Middle frontal gyrus (tissue), 1 donor: ENCODE measurements around the gene TPD52L2.
"Not testable (repeated sequence)": the region's sequence is repeated elsewhere in the genome, so short reads cannot be mapped to it uniquely, and the experiment has no call there.

Experiments
- DNase-seq: peaks from one replicate; pipeline ENCODE4 v3.0.0-alpha.2; 2015; ENCODE audit warnings: low spot score; ENCODE audit errors: extremely low spot score

Gene TPD52L2

GRCh38 chr20:63895202-63895951 lies 30.3 kb downstream of the TPD52L2 start:
- no peak for DNase-seq

GRCh38 chr20:63895952-63896263 lies 30.8 kb downstream of the TPD52L2 start:
- DNase-seq: no peak

GRCh38 chr20:63896264-63897105 lies 31.4 kb downstream of the TPD52L2 start:
- DNase-seq: no peak

- DNase-seq: no peak
Measured at GRCh38 chr20:63897978-63898561, 33.0 kb downstream of the TPD52L2 start.

GRCh38 chr20:63898882-63899558 lies 34.0 kb downstream of the TPD52L2 start:
- DNase-seq: no peak

GRCh38 chr20:63900413-63900812 lies 35.3 kb downstream of the TPD52L2 start:
- no peak for DNase-seq

GRCh38 chr20:63903796-63904561 lies 38.9 kb downstream of the TPD52L2 start:
- no peak for DNase-seq

GRCh38 chr20:63908008-63908682 lies 43.1 kb downstream of the TPD52L2 start:
- DNase-seq: no peak

GRCh38 chr20:63911176-63911575 lies 46.1 kb downstream of the TPD52L2 start:
- no peak for DNase-seq

GRCh38 chr20:63913768-63914167 lies 48.7 kb downstream of the TPD52L2 start:
- DNase-seq: no peak

- DNase-seq: no peak
Measured at GRCh38 chr20:63915471-63915870, 50.4 kb downstream of the TPD52L2 start.

- DNase-seq: not testable (repeated sequence)
Measured at GRCh38 chr20:63916371-63916939, 51.4 kb downstream of the TPD52L2 start.

- DNase-seq: peak; percentile 56
Measured at GRCh38 chr20:63917811-63918210, 52.7 kb downstream of the TPD52L2 start.

- DNase-seq: no peak
Measured at GRCh38 chr20:63919130-63919529, 54.1 kb downstream of the TPD52L2 start.

GRCh38 chr20:63920226-63920625 lies 55.2 kb downstream of the TPD52L2 start:
- DNase-seq: no peak

GRCh38 chr20:63923651-63924050 lies 58.6 kb downstream of the TPD52L2 start:
- no peak for DNase-seq

GRCh38 chr20:63924241-63924640 lies 59.2 kb downstream of the TPD52L2 start:
- no peak for DNase-seq

GRCh38 chr20:63926298-63926697 lies 61.2 kb downstream of the TPD52L2 start:
- DNase-seq: no peak

- DNase-seq: no peak
Measured at GRCh38 chr20:63929071-63929470, 64.0 kb downstream of the TPD52L2 start.

- not testable (repeated sequence) for DNase-seq
Measured at GRCh38 chr20:63929473-63929883, 64.4 kb downstream of the TPD52L2 start.
